ENCODE results near the gene CANX.

The CANX gene

GRCh38 chr5:179769796-179770195, 71.0 kb downstream of the CANX start:
- TF ChIP-seq, protein P1, sequence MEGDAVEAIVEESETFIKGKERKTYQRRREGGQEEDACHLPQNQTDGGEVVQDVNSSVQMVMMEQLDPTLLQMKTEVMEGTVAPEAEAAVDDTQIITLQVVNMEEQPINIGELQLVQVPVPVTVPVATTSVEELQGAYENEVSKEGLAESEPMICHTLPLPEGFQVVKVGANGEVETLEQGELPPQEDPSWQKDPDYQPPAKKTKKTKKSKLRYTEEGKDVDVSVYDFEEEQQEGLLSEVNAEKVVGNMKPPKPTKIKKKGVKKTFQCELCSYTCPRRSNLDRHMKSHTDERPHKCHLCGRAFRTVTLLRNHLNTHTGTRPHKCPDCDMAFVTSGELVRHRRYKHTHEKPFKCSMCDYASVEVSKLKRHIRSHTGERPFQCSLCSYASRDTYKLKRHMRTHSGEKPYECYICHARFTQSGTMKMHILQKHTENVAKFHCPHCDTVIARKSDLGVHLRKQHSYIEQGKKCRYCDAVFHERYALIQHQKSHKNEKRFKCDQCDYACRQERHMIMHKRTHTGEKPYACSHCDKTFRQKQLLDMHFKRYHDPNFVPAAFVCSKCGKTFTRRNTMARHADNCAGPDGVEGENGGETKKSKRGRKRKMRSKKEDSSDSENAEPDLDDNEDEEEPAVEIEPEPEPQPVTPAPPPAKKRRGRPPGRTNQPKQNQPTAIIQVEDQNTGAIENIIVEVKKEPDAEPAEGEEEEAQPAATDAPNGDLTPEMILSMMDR (IDR thresholded peaks at IDR 0.05; ENCODE audit: insufficient read depth, low read length, missing control alignments): no peak
- DNase-seq (ENCODE audit: low read depth, low spot score): no peak
- ChIA-PET POLR2A (no interaction called here), CTCF (no interaction called here)
- H3K4me3 ChIP-seq (ENCODE audit: low read depth, low read length): no peak overlapping the region

DNA sequence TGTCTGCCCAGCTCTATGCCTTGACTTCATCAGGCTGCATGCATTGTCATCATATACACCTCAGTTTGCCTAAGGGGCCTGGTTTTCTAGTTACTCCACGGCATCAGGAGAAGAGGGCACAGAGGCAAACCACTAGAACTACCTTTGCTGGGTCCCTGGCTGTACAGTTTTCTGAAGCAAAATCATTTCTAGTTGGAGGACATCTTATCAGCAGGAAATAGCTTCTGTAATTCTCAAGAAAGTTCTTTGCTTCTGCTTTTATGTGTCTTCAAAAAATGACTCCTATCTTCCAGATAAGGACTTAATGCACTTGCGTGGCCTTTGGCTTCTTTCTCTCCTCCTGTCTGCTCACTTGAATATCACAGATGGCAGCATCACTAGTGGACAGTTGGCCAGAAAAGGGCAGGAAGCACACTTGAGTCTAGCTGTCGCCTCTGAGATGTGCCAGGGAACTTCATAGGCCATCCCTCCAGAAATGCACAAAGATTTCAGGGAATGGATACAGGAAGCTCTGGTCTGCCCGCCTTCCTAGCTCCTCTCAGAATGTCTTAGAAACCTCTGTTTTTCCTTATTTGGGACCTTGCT, 72.6 kb downstream of the CANX start:
- TF ChIP-seq, protein P1 (IDR thresholded peaks at IDR 0.05; ENCODE audit: insufficient read depth, low read length, missing control alignments): no peak
- no peak for DNase-seq (ENCODE audit: low read depth, low spot score)
- ChIA-PET POLR2A (no interaction called here), CTCF (interaction anchor here (0.9 to 1.9 kb wide), 5 partner anchors 9 to 25 kb away, joined by 3 to 10 read pairs (median 4); no protein-coding TSS in a partner anchor)
- no peak overlapping the region for H3K4me3 ChIP-seq (ENCODE audit: low read depth, low read length)

- no peak overlapping the region for H3K4me3 ChIP-seq (ENCODE audit: low read depth, low read length)
- DNase-seq (ENCODE audit: low read depth, low spot score): no peak
- TF ChIP-seq, protein P1 (IDR thresholded peaks at IDR 0.05; ENCODE audit: insufficient read depth, low read length, missing control alignments): no peak
- POLR2A ChIA-PET: no interaction called here
- CTCF ChIA-PET: interaction anchor here (1.1 to 1.8 kb wide), 2 partner anchors 9 kb away, joined by 3 to 10 read pairs; no protein-coding TSS in a partner anchor
Measured at GRCh38 chr5:179772351-179772750, 73.6 kb downstream of the CANX start.

DNA sequence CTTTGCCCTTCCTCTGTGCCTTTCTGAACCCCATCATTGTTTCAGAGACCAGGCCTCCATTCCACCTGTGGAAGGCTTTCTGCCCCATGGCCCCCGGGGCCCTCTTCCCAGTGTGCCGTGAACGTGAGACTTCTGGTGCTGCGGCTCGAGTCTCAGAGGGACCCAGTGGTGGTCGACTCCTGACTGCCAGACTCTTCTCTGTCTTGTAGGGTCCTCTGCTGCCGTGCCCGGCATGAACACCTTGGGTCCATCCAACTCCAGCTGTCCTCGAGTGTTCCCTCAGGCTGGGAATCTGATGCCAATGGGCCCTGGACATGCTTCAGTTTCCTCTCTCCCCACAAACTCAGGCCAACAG, 74.9 kb downstream of the CANX start:
- DNase-seq (ENCODE audit: low read depth, low spot score): no peak
- TF ChIP-seq, protein P1 (IDR thresholded peaks at IDR 0.05; ENCODE audit: insufficient read depth, low read length, missing control alignments): no peak
- ChIA-PET POLR2A (no interaction called here), CTCF (interaction anchor here (4.4 kb wide), 1 partner anchor 10 kb away, joined by 29 read pairs; no protein-coding TSS in a partner anchor)
- H3K4me3 ChIP-seq (ENCODE audit: low read depth, low read length): no peak overlapping the region

DNA sequence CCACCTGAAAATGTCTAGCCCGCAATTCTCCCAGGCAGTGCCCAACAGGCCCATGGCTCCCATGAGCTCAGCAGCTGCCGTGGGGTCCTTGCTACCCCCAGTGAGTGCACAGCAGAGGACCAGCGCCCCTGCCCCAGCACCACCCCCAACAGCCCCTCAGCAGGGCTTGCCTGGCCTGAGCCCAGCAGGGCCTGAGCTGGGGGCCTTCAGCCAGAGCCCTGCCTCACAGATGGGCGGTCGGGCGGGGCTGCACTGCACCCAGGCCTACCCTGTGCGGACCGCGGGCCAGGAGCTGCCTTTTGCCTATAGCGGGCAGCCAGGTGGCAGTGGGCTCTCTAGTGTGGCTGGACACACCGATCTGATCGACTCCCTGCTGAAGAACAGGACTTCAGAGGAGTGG, 75.7 kb downstream of the CANX start:
- ChIA-PET CTCF (interaction anchor here (1.1 to 4.4 kb wide), 2 partner anchors 9 to 11 kb away, joined by 3 to 29 read pairs; no protein-coding TSS in a partner anchor), POLR2A (no interaction called here)
- no peak for DNase-seq (ENCODE audit: low read depth, low spot score)
- no peak overlapping the region for H3K4me3 ChIP-seq (ENCODE audit: low read depth, low read length)
- TF ChIP-seq, protein P1 (IDR thresholded peaks at IDR 0.05; ENCODE audit: insufficient read depth, low read length, missing control alignments): no peak

DNA sequence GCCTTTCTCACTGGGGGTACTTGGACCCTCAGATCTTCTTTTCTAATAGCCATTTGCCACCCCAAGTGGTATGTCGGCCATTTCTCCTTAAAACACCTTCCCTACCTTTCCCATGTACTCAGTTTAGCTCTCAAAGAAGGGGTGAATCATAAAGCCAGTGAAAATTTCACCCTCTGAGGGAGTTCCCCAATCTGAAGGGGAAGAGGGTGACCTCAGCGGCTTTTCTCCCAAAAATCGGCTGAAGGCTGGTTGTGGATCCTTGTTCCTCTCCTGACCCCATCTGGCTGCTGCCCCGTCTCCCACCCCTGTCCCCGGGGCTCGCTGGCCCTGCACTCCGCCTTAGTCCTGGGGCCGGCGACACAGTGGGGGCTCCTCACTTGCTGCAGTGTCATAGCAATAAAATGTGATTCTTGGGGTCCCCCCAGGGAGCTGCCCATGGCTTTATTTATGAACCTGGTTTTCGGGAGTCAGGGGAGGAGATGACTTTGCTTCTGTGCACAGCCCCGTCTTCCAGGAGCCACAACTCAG, 77.7 kb downstream of the CANX start:
- CTCF ChIA-PET: interaction anchor here (0.8 to 4.4 kb wide), 5 partner anchors 9 to 15 kb away, joined by 3 to 29 read pairs (median 4); no protein-coding TSS in a partner anchor
- TF ChIP-seq, protein P1 (IDR thresholded peaks at IDR 0.05; ENCODE audit: insufficient read depth, low read length, missing control alignments): no peak
- POLR2A ChIA-PET: no interaction called here

More for the DNA sequence above, 77.7 kb downstream of the CANX start:
- H3K4me3 ChIP-seq (ENCODE audit: low read depth, low read length): no peak overlapping the region
- no peak for DNase-seq (ENCODE audit: low read depth, low spot score)

Data from AG04449 (cell line).